EL (cell line): ENCODE data around the gene DLGAP4.

ENCODE experiments used
- DNase-seq: peaks from one replicate; pipeline ENCODE4 v3.0.0-alpha.2; 2016

The DLGAP4 gene

GRCh38 chr20:36574366-36575135 lies 268.4 kb downstream of the DLGAP4 start:
- peak; percentile 62 for DNase-seq

- no peak for DNase-seq
Observed at GRCh38 chr20:36576081-36576445, 269.9 kb downstream of the DLGAP4 start.
